ENCODE measurements around the gene PAN3.

Gene PAN3

GRCh38 chr13:28301839-28302238 lies 163.5 kb downstream of the PAN3 start:
- no peak for DNase-seq (ENCODE audit: low spot score)

- DNase-seq (ENCODE audit: low spot score), result no peak
Measured at GRCh38 chr13:28306325-28306724, 168.0 kb downstream of the PAN3 start.

GRCh38 chr13:28313579-28313978 lies 175.2 kb downstream of the PAN3 start:
- no peak for DNase-seq (ENCODE audit: low spot score)

GRCh38 chr13:28314879-28315278 lies 176.5 kb downstream of the PAN3 start:
- no peak for DNase-seq (ENCODE audit: low spot score)

- no peak for DNase-seq (ENCODE audit: low spot score)
Measured at GRCh38 chr13:28316129-28316528, 177.8 kb downstream of the PAN3 start.

GRCh38 chr13:28316836-28317235 lies 178.5 kb downstream of the PAN3 start:
- no peak for DNase-seq (ENCODE audit: low spot score)

- no peak for DNase-seq (ENCODE audit: low spot score)
Measured at GRCh38 chr13:28318496-28318895, 180.2 kb downstream of the PAN3 start.

- DNase-seq (ENCODE audit: low spot score), result no peak
Measured at GRCh38 chr13:28319528-28319927, 181.2 kb downstream of the PAN3 start.

GRCh38 chr13:28320209-28320608 lies 181.9 kb downstream of the PAN3 start:
- DNase-seq (ENCODE audit: low spot score), result no peak

GRCh38 chr13:28320884-28321574 lies 182.7 kb downstream of the PAN3 start:
- DNase-seq (ENCODE audit: low spot score), result no peak

- DNase-seq (ENCODE audit: low spot score), result no peak
Measured at GRCh38 chr13:28321756-28322155, 183.4 kb downstream of the PAN3 start.

GRCh38 chr13:28322256-28322905 lies 184.0 kb downstream of the PAN3 start:
- DNase-seq (ENCODE audit: low spot score), result no peak

GRCh38 chr13:28324181-28324789 lies 185.9 kb downstream of the PAN3 start:
- peak; percentile 31 for DNase-seq (ENCODE audit: low spot score)

GRCh38 chr13:28325022-28325421 lies 186.7 kb downstream of the PAN3 start:
- DNase-seq (ENCODE audit: low spot score), result no peak

GRCh38 chr13:28326056-28326455 lies 187.7 kb downstream of the PAN3 start:
- no peak for DNase-seq (ENCODE audit: low spot score)

- no peak for DNase-seq (ENCODE audit: low spot score)
Measured at GRCh38 chr13:28327373-28328270, 189.3 kb downstream of the PAN3 start.

- DNase-seq (ENCODE audit: low spot score), result no peak
Measured at GRCh38 chr13:28328271-28328607, 189.9 kb downstream of the PAN3 start.

- no peak for DNase-seq (ENCODE audit: low spot score)
Measured at GRCh38 chr13:28329395-28330158, 191.2 kb downstream of the PAN3 start.

- no peak for DNase-seq (ENCODE audit: low spot score)
Measured at GRCh38 chr13:28333204-28333881, 195.0 kb downstream of the PAN3 start.

GRCh38 chr13:28336193-28336657 lies 197.9 kb downstream of the PAN3 start:
- DNase-seq (ENCODE audit: low spot score), result no peak
